ENCODE results near the gene CD86.

CD86 gene

GRCh38 chr3:122058294-122058693 is 3.1 kb downstream of the CD86 start:
- Histone ChIP-seq H3K4me1 (ENCODE audit: control insufficient read depth, low read length) (peaks cover 40% of the 10 kb centered on the region), H3K79me2 (ENCODE audit: control insufficient read depth, low read length) (peaks cover 25% of the 10 kb centered on the region), H3K9me2 (replicated peaks; ENCODE audit: control insufficient read depth, low read length) (no peaks in the 10 kb centered on the region), H3K4me2 (ENCODE audit: low read length) (no peak overlapping the region), H3K9me3 (ENCODE audit: control insufficient read depth, insufficient read depth, low read length) (no peaks in the 10 kb centered on the region), H3K27me3 (ENCODE audit: control insufficient read depth, low read length) (no peaks in the 10 kb centered on the region), H4K20me1 (ENCODE audit: control insufficient read depth, insufficient read depth, low read depth, low read length) (no peaks in the 10 kb centered on the region), H3F3A (ENCODE audit: control insufficient read depth, insufficient read depth) (peaks cover 13% of the 10 kb centered on the region; the same call in 1 of the 2 replicates), H3K27ac (ENCODE audit: low read depth, low read length) (no peak overlapping the region), H3K4me3 (ENCODE audit: low read length) (no peak overlapping the region), H3K36me3 (ENCODE audit: control insufficient read depth, low read length) (peaks cover 13% of the 10 kb centered on the region)
- TF ChIP-seq CTCF (IDR thresholded peaks at IDR 0.05; ENCODE audit: low read depth, low read length, poor library complexity, severe bottlenecking) (no peak), EZH2phosphoT487 (IDR thresholded peaks at IDR 0.05; ENCODE audit: borderline replicate concordance, low read length) (no peak)

DNA sequence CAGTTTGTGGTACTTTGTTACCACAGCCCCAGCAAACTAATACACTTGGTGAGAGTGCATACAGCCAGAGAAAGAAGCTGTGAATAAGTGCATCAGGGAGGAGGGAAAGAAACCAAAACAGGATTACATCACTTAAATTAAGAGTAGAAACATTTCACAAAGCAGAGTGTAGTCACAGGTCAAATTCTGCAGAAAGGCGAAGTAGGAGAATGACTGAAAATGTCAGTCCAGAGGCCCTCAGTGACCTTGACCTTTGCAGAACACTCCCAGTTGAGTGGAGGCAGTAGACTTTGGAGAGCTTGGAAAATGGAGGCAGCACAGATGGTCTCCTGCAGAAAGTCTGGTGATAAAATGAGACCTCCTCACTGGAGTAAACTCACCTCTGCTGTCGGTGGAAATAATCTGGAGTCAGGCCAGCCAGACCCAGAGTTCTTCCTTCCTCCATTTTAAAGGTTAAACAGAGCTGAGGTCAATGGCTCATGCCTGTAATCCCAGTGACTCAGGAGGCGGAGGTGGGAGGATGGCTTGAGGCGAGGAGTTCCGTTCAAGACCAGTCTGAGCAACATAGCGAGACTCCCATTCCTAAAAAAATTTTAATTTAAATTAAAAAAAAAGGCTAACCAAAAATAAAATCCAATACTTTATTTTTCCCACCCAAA is 5.0 kb downstream of the CD86 start:
- TF ChIP-seq CTCF (IDR thresholded peaks at IDR 0.05; ENCODE audit: low read depth, low read length, poor library complexity, severe bottlenecking): no peak
- no peak for TF ChIP-seq EZH2phosphoT487 (IDR thresholded peaks at IDR 0.05; ENCODE audit: borderline replicate concordance, low read length)
- Histone ChIP-seq H3K9me2 (replicated peaks; ENCODE audit: control insufficient read depth, low read length) (no peaks in the 10 kb centered on the region), H3K4me2 (ENCODE audit: low read length) (no peak overlapping the region), H3K9me3 (ENCODE audit: control insufficient read depth, insufficient read depth, low read length) (no peaks in the 10 kb centered on the region), H3K4me1 (ENCODE audit: control insufficient read depth, low read length) (peaks cover 40% of the 10 kb centered on the region), H3K4me3 (ENCODE audit: low read length) (no peak overlapping the region), H3K27me3 (ENCODE audit: control insufficient read depth, low read length) (no peaks in the 10 kb centered on the region), H3K36me3 (ENCODE audit: control insufficient read depth, low read length) (peaks cover 13% of the 10 kb centered on the region), H3K27ac (ENCODE audit: low read depth, low read length) (no peak overlapping the region), H3F3A (ENCODE audit: control insufficient read depth, insufficient read depth) (peaks cover 8% of the 10 kb centered on the region; the same call in 1 of the 2 replicates), H4K20me1 (ENCODE audit: control insufficient read depth, insufficient read depth, low read depth, low read length) (no peaks in the 10 kb centered on the region), H3K79me2 (ENCODE audit: control insufficient read depth, low read length) (peaks cover 32% of the 10 kb centered on the region)

DNA sequence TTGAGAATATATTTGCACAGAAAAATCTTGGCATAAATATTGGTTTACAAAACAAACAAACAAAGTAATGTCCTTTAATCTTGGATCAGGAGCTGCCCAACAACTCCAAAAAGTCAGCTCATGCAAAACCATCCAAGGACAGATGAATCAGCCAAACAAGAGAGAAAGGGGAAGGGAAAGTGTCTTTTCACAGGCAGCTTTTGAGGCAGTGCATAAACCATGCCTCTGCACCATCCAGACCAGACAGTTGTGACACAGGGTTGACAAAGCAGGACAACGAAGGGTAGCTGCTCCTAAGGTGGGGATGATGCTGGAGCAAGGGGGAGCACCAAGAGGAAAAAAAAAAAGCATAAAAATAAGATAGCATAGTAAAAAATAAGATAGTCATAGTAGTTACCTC is 8.7 kb downstream of the CD86 start:
- Histone ChIP-seq H3K9me2 (replicated peaks; ENCODE audit: control insufficient read depth, low read length) (no peaks in the 10 kb centered on the region), H3K79me2 (ENCODE audit: control insufficient read depth, low read length) (peaks cover 21% of the 10 kb centered on the region), H3K9me3 (ENCODE audit: control insufficient read depth, insufficient read depth, low read length) (no peaks in the 10 kb centered on the region), H4K20me1 (ENCODE audit: control insufficient read depth, insufficient read depth, low read depth, low read length) (no peaks in the 10 kb centered on the region), H3K4me2 (ENCODE audit: low read length) (peak overlapping the region; percentile 28), H3K27me3 (ENCODE audit: control insufficient read depth, low read length) (no peaks in the 10 kb centered on the region), H3K27ac (ENCODE audit: low read depth, low read length) (no peak overlapping the region), H3K4me3 (ENCODE audit: low read length) (no peak overlapping the region), H3F3A (ENCODE audit: control insufficient read depth, insufficient read depth) (peaks cover 31% of the 10 kb centered on the region), H3K36me3 (ENCODE audit: control insufficient read depth, low read length) (peaks cover 6% of the 10 kb centered on the region), H3K4me1 (ENCODE audit: control insufficient read depth, low read length) (peaks cover 60% of the 10 kb centered on the region)
- TF ChIP-seq CTCF (IDR thresholded peaks at IDR 0.05; ENCODE audit: low read depth, low read length, poor library complexity, severe bottlenecking) (no peak), EZH2phosphoT487 (IDR thresholded peaks at IDR 0.05; ENCODE audit: borderline replicate concordance, low read length) (no peak)

Measured in DOHH2 (cell line).